AG04450 (cell line): ENCODE results near the gene PTPN4. TPM values are rescaled to one million over a fixed set of nuclear protein-coding genes. Genes with fewer than 3 reads are reported as not detected.
"Not testable (repeated sequence)": the region's sequence is repeated elsewhere in the genome, so short reads cannot be mapped to it uniquely, and the experiment has no call there.

ENCODE experiments used
- CTCF ChIA-PET: fragments of 300-600, 350-600 bp; formaldehyde crosslinking; extraction: SDS; loops from one replicate; lab custom pipeline; 2022; ENCODE audit warnings: antibody characterized with exemption, inconsistent platforms; lab: Charles Lee
- POLR2A ChIA-PET: fragments of 350-600 bp; formaldehyde crosslinking; extraction: SDS; loops from one replicate; lab custom pipeline; 2021; ENCODE audit warnings: antibody characterized with exemption, inconsistent platforms; lab: Yijun Ruan, JAX
- DNase-seq: peaks from one replicate; pipeline ENCODE4 v3.0.0-alpha.2; 2011; ENCODE audit warnings: low read depth, low spot score
- H3K27ac ChIP-seq: one replicate; pipeline ENCODE4 v1.5.1; 2012; ENCODE audit warnings: low read depth, low read length, control low read depth
- H3K27me3 ChIP-seq: one replicate; pipeline ENCODE4 v1.6.0; 2012; ENCODE audit warnings: low read length; ENCODE audit not compliant: control insufficient read depth, insufficient read depth
- H3K4me3 ChIP-seq: 2 replicates; pipeline ENCODE4 v1.5.1; 2011; ENCODE audit warnings: mild to moderate bottlenecking, low read depth, low read length, control low read depth
- H3K9me3 ChIP-seq: 2 replicates; pipeline ENCODE4 v1.5.1; 2012; ENCODE audit warnings: low read length; ENCODE audit not compliant: control insufficient read depth, insufficient read depth
- CTCF ChIP-seq: IDR thresholded peaks from 2 replicates; pipeline ENCODE4 v1.5.1; 2011; ENCODE audit warnings: low read depth, low read length, control low read depth, inconsistent platforms
- polyA plus RNA-seq: library from polyadenylated mRNA; depleted of rRNA; stranded (reverse); fragments of >200 nt; gene quantifications from 2 replicates; pipeline ENCODE4 v1.2.3, GENCODE V29; 2011

The PTPN4 gene
- polyA plus RNA-seq, 1 experiment, result 19.6 TPM

GRCh38 chr2:120018549-120018948 is 258.8 kb downstream of the PTPN4 start:
- Histone ChIP-seq H3K4me3 (no peak overlapping the region), H3K9me3 (no peaks in the 10 kb centered on the region; the same call in 1 of the 2 replicates), H3K27me3 (no peaks in the 10 kb centered on the region), H3K27ac (no peak overlapping the region)
- ChIA-PET CTCF (no interaction called here), POLR2A (no interaction called here)
- TF ChIP-seq CTCF, result no peak
- DNase-seq, result no peak

- Histone ChIP-seq H3K4me3 (no peak overlapping the region), H3K27ac (no peak overlapping the region), H3K27me3 (no peaks in the 10 kb centered on the region), H3K9me3 (peaks cover 4% of the 10 kb centered on the region; the same call in 1 of the 2 replicates)
- POLR2A ChIA-PET, result no interaction called here
- DNase-seq, result no peak
- TF ChIP-seq CTCF, result no peak
- CTCF ChIA-PET, result interaction anchor here (0.6 kb wide), 1 partner anchor 20 kb away, joined by 3 read pairs; no protein-coding TSS in a partner anchor
Observed at GRCh38 chr2:120020554-120020953, 260.8 kb downstream of the PTPN4 start.

GRCh38 chr2:120022505-120022904 is 262.8 kb downstream of the PTPN4 start:
- H3K27ac ChIP-seq, H3K27me3 ChIP-seq, DNase-seq, H3K4me3 ChIP-seq, POLR2A ChIA-PET, H3K9me3 ChIP-seq: not testable (repeated sequence)
- CTCF ChIA-PET, result interaction anchor here (1.2 kb wide), 1 partner anchor 9 kb away, joined by 3 read pairs; the partner anchor contains the start of gene EPB41L5

- Histone ChIP-seq H3K27ac (no peak overlapping the region), H3K27me3 (no peaks in the 10 kb centered on the region), H3K4me3 (no peak overlapping the region), H3K9me3 (peaks cover 4% of the 10 kb centered on the region; the same call in 1 of the 2 replicates)
- POLR2A ChIA-PET, result no interaction called here
- CTCF ChIA-PET, result interaction anchor here (0.7 kb wide), 1 partner anchor 10 kb away, joined by 3 read pairs; no protein-coding TSS in a partner anchor
- DNase-seq, result no peak
- TF ChIP-seq CTCF, result peak; percentile 29; the same call in 1 of the 2 replicates
Observed at GRCh38 chr2:120026890-120027289, 267.2 kb downstream of the PTPN4 start.

- ChIA-PET POLR2A (no interaction called here), CTCF (no interaction called here)
- Histone ChIP-seq H3K27me3 (no peaks in the 10 kb centered on the region), H3K9me3 (peaks cover 4% of the 10 kb centered on the region; the same call in 1 of the 2 replicates), H3K4me3 (no peak overlapping the region), H3K27ac (no peak overlapping the region)
- no peak for TF ChIP-seq CTCF
- DNase-seq, result no peak
Observed at GRCh38 chr2:120028795-120029194, 269.1 kb downstream of the PTPN4 start.
